B cell (primary cell): ENCODE data around the gene LRRC73. TPM values are rescaled to one million over a fixed set of nuclear protein-coding genes. Genes with fewer than 3 reads are reported as not detected.

Experiments
- ATAC-seq: fragments of 200-7000 bp; cut with Tn5 transposase; one replicate; pipeline ENCODE4 v1.10.0; 2021; ENCODE audit warnings: low read depth, mild to moderate bottlenecking, moderate number of reproducible peaks, moderate library complexity
- CTCF ChIA-PET: fragments of 350-600 bp; sonication (Branson Sonifier 250); formaldehyde crosslinking; loops from one replicate; lab custom pipeline; 2021; ENCODE audit warnings: antibody characterized with exemption, inconsistent platforms; lab: Charles Lee
- POLR2A ChIA-PET: fragments of 350-600 bp; sonication (Branson Sonifier 250); formaldehyde crosslinking; loops from one replicate; lab custom pipeline; 2021; ENCODE audit warnings: antibody characterized with exemption; lab: Charles Lee
- DNase-seq: peaks from one replicate; pipeline ENCODE4 v3.0.0; 2013
- H2AFZ ChIP-seq: 2 replicates; pipeline ENCODE4 v1.6.1; 2012; ENCODE audit warnings: mild to moderate bottlenecking, low read depth, low read length; ENCODE audit not compliant: insufficient read depth, poor library complexity, severe bottlenecking
- H3K27ac ChIP-seq, 2 donors: 1 replicate in 1 of 2; 2 replicates in 1 of 2; pipeline ENCODE4 v1.5.1; 2012 to 2013; ENCODE audit warnings: low read length in 2 of 2, mild to moderate bottlenecking in 2 of 2, moderate library complexity in 1 of 2
- H3K27me3 ChIP-seq, 4 experiments: fragments of 200-600 bp in 1 of 4; sonication (generic) in 1 of 4; replicated peaks in 1 of 4; 1 replicate in 2 of 4; 2 replicates in 2 of 4; pipeline versions ENCODE4 v1.6.1 to v1.7.0; 2013 to 2016; ENCODE audit warnings: low read length in 3 of 4, mild to moderate bottlenecking in 2 of 4, mixed read lengths in 1 of 4, moderate library complexity in 1 of 4; ENCODE audit not compliant: insufficient read depth in 4 of 4, control insufficient read depth in 3 of 4; ENCODE audit errors: control extremely low read depth in 1 of 4
- H3K36me3 ChIP-seq, 2 experiments: replicated peaks in 1 of 2; 1 replicate in 1 of 2; 2 replicates in 1 of 2; pipeline versions ENCODE4 v1.6.1 to v1.7.1; 2013; ENCODE audit warnings: low read length in 1 of 2; ENCODE audit not compliant: insufficient read depth in 2 of 2, control insufficient read depth in 1 of 2; ENCODE audit errors: control extremely low read depth in 1 of 2, extremely low read depth in 1 of 2
- H3K4me1 ChIP-seq, 2 donors: fragments of 200-600 bp in 1 of 2; sonication (generic) in 1 of 2; 1 replicate in 1 of 2; 2 replicates in 1 of 2; pipeline versions ENCODE4 v1.5.1 to v1.6.1; 2013 to 2017; ENCODE audit warnings: low read length in 2 of 2; ENCODE audit not compliant: control insufficient read depth in 2 of 2, insufficient read depth in 2 of 2
- H3K4me2 ChIP-seq: replicated peaks from 2 replicates; pipeline ENCODE3; 2012; ENCODE audit warnings: mild to moderate bottlenecking, low read depth, low read length; ENCODE audit not compliant: poor library complexity, severe bottlenecking
- H3K4me3 ChIP-seq, 5 experiments: fragments of 200-600 bp in 1 of 5; sonication (generic) in 1 of 5; 1 replicate in 3 of 5; 2 replicates in 2 of 5; pipeline versions ENCODE4 v1.5.1 to v1.7.0; 2011 to 2016; ENCODE audit warnings: low read length in 4 of 5, mild to moderate bottlenecking in 4 of 5, low read depth in 2 of 5, control low read depth in 1 of 5, moderate library complexity in 1 of 5; ENCODE audit not compliant: insufficient read depth in 1 of 5; ENCODE audit errors: control extremely low read depth in 1 of 5, extremely low read depth in 1 of 5
- H3K79me2 ChIP-seq: fragments of 200-600 bp; sonication (generic); one replicate; pipeline ENCODE4 v1.6.0; 2016; ENCODE audit warnings: low read length; ENCODE audit not compliant: control insufficient read depth, insufficient read depth
- H3K9ac ChIP-seq: fragments of 200-600 bp; sonication (generic); 2 replicates; pipeline ENCODE4 v1.6.1; 2017; ENCODE audit warnings: mild to moderate bottlenecking, low read length, moderate library complexity
- H3K9me3 ChIP-seq, 3 donors: one replicate each; pipeline versions ENCODE4 v1.6.1 to v1.7.1; 2013; ENCODE audit warnings: low read length in 2 of 3; ENCODE audit not compliant: control insufficient read depth in 2 of 3, insufficient read depth in 1 of 3; ENCODE audit errors: control extremely low read depth in 1 of 3
- H4K20me1 ChIP-seq: 2 replicates; pipeline ENCODE4 v1.6.0; 2012; ENCODE audit warnings: mild to moderate bottlenecking, low read length; ENCODE audit not compliant: insufficient read depth, control insufficient read depth, poor library complexity, severe bottlenecking
- H3K27ac Mint-ChIP-seq: one replicate; pipeline ENCODE4 v1.8.0; 2021; ENCODE audit warnings: mixed read lengths
- H3K27me3 Mint-ChIP-seq: one replicate; pipeline ENCODE4 v1.8.0; 2021; ENCODE audit warnings: mixed read lengths
- H3K4me1 Mint-ChIP-seq: one replicate; pipeline ENCODE4 v1.8.0; 2021; ENCODE audit warnings: mixed read lengths
- H3K4me3 Mint-ChIP-seq: one replicate; pipeline ENCODE4 v1.8.0; 2021; ENCODE audit warnings: mixed read lengths
- H3K9me3 Mint-ChIP-seq: one replicate; pipeline ENCODE4 v1.8.0; 2022; ENCODE audit warnings: mixed read lengths; ENCODE audit not compliant: insufficient read depth
- EZH2 ChIP-seq: IDR thresholded peaks from 2 replicates; pipeline ENCODE4 v1.6.1; 2012; ENCODE audit warnings: borderline replicate concordance, low read depth, mild to moderate bottlenecking, moderate library complexity, low read length; ENCODE audit not compliant: insufficient read depth, poor library complexity, severe bottlenecking
- WGBS: methylation state at CpG from one replicate; pipeline ENCODE4 v1.1.5; 2013; ENCODE audit warnings: missing lambda C conversion rate; ENCODE audit not compliant: insufficient coverage; 5-methylcytosine and 5-hydroxymethylcytosine counted together
- intact Hi-C: fragments of 100-400 bp; cut with micrococcal nuclease; formaldehyde crosslinking; loops from one replicate; pipeline ENCODE4 v1.10.0; 2022
- polyA plus RNA-seq: library from polyadenylated mRNA; depleted of rRNA; stranded (reverse); fragments of >200 nt; gene quantifications from 2 replicates; pipeline ENCODE4 v1.2.3, GENCODE V29; 2012
- total RNA-seq, 2 donors: library from RNA; stranded (reverse); fragments of 120-200 nt in 1 of 2; gene quantifications; 1 replicate in 1 of 2; 2 replicates in 1 of 2; pipeline versions ENCODE4 v1.2.3 to v1.2.4, GENCODE V29; 2013 to 2022
- TF ChIP-seq, protein P1 (sequence below): fragments of 200-600 bp; IDR thresholded peaks from one replicate; pipeline ENCODE4 v1.8.0; 2022; ENCODE audit warnings: antibody characterized with exemption, mild to moderate bottlenecking

Gene LRRC73
- total and polyA plus RNA-seq, 2 donors (not counting 1 experiment from before 2014, with no cell fraction given): 0.06 to 0.99 TPM

DNA sequence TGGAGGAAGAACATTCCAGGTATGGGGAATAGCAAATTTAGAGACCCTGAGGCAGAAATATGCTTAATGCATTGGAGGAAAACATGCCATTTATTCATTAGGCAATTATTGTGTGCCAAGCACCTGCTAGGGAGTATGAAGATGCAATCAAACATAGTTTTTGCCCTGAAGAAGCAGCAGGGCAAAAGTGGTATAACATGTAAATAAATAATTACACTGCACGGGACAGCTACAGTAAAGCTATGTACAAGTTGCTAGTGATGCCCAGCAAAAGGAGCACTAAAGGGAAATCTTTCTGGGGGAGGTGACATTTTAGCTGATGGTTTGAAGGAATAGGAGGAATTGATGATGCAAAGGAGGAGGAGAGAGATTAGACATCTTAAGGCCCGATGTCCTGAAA, 33.4 kb downstream of the LRRC73 start:
- peak overlapping the region; percentile 96 for H3K4me3 Mint-ChIP-seq

DNA sequence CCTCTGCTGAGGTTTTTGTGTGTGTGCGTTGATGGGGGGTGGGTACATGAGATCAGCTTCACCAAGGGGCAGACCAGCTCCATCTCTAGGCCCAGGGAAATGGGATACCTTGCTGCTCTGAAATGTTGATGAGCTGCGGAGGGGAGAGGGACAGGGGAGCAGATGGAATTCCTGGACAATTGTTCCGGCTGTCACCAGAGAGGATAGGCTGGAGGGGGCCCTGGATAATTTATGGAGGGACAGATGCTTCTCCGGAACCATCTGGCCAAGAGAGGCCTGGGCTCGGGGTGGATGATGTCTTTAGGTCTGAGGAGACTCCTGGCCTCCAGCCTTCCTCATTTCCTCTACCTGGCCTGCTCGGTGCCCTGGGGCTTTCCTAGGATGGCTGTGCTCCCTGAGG, 34.6 kb downstream of the LRRC73 start:
- no peak overlapping the region for H3K27ac ChIP-seq
- H4K20me1 ChIP-seq: no peaks in the 10 kb centered on the region
- TF ChIP-seq, protein P1, sequence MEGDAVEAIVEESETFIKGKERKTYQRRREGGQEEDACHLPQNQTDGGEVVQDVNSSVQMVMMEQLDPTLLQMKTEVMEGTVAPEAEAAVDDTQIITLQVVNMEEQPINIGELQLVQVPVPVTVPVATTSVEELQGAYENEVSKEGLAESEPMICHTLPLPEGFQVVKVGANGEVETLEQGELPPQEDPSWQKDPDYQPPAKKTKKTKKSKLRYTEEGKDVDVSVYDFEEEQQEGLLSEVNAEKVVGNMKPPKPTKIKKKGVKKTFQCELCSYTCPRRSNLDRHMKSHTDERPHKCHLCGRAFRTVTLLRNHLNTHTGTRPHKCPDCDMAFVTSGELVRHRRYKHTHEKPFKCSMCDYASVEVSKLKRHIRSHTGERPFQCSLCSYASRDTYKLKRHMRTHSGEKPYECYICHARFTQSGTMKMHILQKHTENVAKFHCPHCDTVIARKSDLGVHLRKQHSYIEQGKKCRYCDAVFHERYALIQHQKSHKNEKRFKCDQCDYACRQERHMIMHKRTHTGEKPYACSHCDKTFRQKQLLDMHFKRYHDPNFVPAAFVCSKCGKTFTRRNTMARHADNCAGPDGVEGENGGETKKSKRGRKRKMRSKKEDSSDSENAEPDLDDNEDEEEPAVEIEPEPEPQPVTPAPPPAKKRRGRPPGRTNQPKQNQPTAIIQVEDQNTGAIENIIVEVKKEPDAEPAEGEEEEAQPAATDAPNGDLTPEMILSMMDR: no peak
- TF ChIP-seq EZH2: no peak
- no peak overlapping the region for H3K4me2 ChIP-seq
- no peak overlapping the region for H3K9ac ChIP-seq
- H3K79me2 ChIP-seq: peaks cover 50% of the 10 kb centered on the region
- POLR2A ChIA-PET: no interaction called here
- no peak overlapping the region for H3K4me3 ChIP-seq
- H3K9me3 ChIP-seq: no peaks in the 10 kb centered on the region
- H3K4me1 ChIP-seq: peaks cover 14 to 22% of the 10 kb centered on the region in 2 donors
- CTCF ChIA-PET: interaction anchor here (0.6 to 1.3 kb wide), 3 partner anchors 18 to 593 kb away, joined by 3 to 4 read pairs (median 4); no protein-coding TSS in a partner anchor
- H3K27me3 ChIP-seq: no peaks in the 10 kb centered on the region
- DNase-seq: no peak
- peaks cover 34% of the 10 kb centered on the region for H3K4me1 Mint-ChIP-seq
- 92% methylated on average over 6 of the region's 6 CpGs for WGBS
- H3K27ac Mint-ChIP-seq: no peak overlapping the region
- H3K27me3 Mint-ChIP-seq: peaks cover 4% of the 10 kb centered on the region
- no peak overlapping the region for H2AFZ ChIP-seq
- no peaks in the 10 kb centered on the region for H3K36me3 ChIP-seq
- intact Hi-C loops: no loop called here
- no peak for ATAC-seq
- no peak overlapping the region for H3K4me3 Mint-ChIP-seq
- H3K9me3 Mint-ChIP-seq: no peaks in the 10 kb centered on the region

More for the DNA sequence above, 33.4 kb downstream of the LRRC73 start:
- TF ChIP-seq, protein P1: no peak
- no peak for TF ChIP-seq EZH2
- no peaks in the 10 kb centered on the region for H3K36me3 ChIP-seq
- ChIA-PET POLR2A (interaction anchor here (0.6 to 1.0 kb wide), 8 partner anchors 18 to 731 kb away, joined by 3 to 9 read pairs (median 5); partner anchors contain the start of gene TBCC), CTCF (interaction anchor here (0.7 to 1.6 kb wide), 4 partner anchors 29 to 302 kb away, joined by 3 to 7 read pairs (median 5); no protein-coding TSS in a partner anchor)
- intact Hi-C loops: loop anchor here (1.0 to 2.0 kb wide), 8 partner anchors 22 to 305 kb away; partner anchors contain the start of genes ABCC10, CUL9, DLK2 and LRRC73
- peak overlapping the region; percentile 80 for H3K4me2 ChIP-seq
- H3K27me3 Mint-ChIP-seq: no peaks in the 10 kb centered on the region
- H3K9ac ChIP-seq: peak overlapping the region; percentile 95
- H3K9me3 ChIP-seq: no peaks in the 10 kb centered on the region
- 70% methylated on average over 1 of the region's 2 CpGs for WGBS
- no peak for ATAC-seq
- no peaks in the 10 kb centered on the region for H3K9me3 Mint-ChIP-seq
- peak overlapping the region; percentile 26 to 81 (median 71) for H3K4me3 ChIP-seq
- H3K27ac ChIP-seq: peak overlapping the region; percentile 79 to 97
- H3K27me3 ChIP-seq: no peaks in the 10 kb centered on the region
- peak overlapping the region; percentile 87 for H2AFZ ChIP-seq
- DNase-seq: no peak
- peaks cover 36% of the 10 kb centered on the region for H3K4me1 Mint-ChIP-seq
- peaks cover 14 to 22% of the 10 kb centered on the region in 2 donors for H3K4me1 ChIP-seq
- H4K20me1 ChIP-seq: no peaks in the 10 kb centered on the region
- H3K79me2 ChIP-seq: peaks cover 61% of the 10 kb centered on the region
- H3K27ac Mint-ChIP-seq: peak overlapping the region; percentile 98
